KMS-11 (cell line): Measurements from ENCODE around the gene TMEM217.

Experiments
- H2AFZ ChIP-seq: fragments of 200-600 bp; sonication (generic); 2 replicates; pipeline ENCODE4 v1.6.1; 2016; ENCODE audit warnings: antibody characterized with exemption, mixed run types, low read depth
- H3K27ac ChIP-seq: fragments of 200-600 bp; sonication (generic); 2 replicates; pipeline ENCODE4 v1.6.1; 2016; ENCODE audit warnings: mild to moderate bottlenecking, mixed run types
- H3K27me3 ChIP-seq: fragments of 200-600 bp; sonication (generic); 2 replicates; pipeline ENCODE4 v1.6.1; 2017; ENCODE audit warnings: mild to moderate bottlenecking, low read depth, mixed run types, moderate library complexity; ENCODE audit not compliant: insufficient read depth
- H3K36me3 ChIP-seq: fragments of 200-600 bp; sonication (generic); 2 replicates; pipeline ENCODE4 v1.6.1; 2017; ENCODE audit warnings: mild to moderate bottlenecking, mixed run types; ENCODE audit not compliant: insufficient read depth
- H3K4me1 ChIP-seq: fragments of 200-600 bp; sonication (generic); 2 replicates; pipeline ENCODE4 v1.6.1; 2016; ENCODE audit warnings: mild to moderate bottlenecking, low read depth, mixed run types; ENCODE audit not compliant: poor library complexity, severe bottlenecking
- H3K4me2 ChIP-seq: fragments of 200-600 bp; sonication (generic); 2 replicates; pipeline ENCODE4 v1.7.0; 2016; ENCODE audit warnings: mild to moderate bottlenecking, mixed run types
- H3K4me3 ChIP-seq: fragments of 200-600 bp; sonication (generic); IDR thresholded peaks from 2 replicates; pipeline ENCODE4 v1.6.1; 2017; ENCODE audit warnings: low read depth, low read length, mixed read lengths; ENCODE audit not compliant: insufficient read depth
- H3K79me2 ChIP-seq: fragments of 200-600 bp; sonication (generic); 2 replicates; pipeline ENCODE4 v1.6.1; 2016; ENCODE audit warnings: low read depth, mixed run types; ENCODE audit not compliant: insufficient read depth
- H3K9ac ChIP-seq: fragments of 200-600 bp; sonication (generic); 2 replicates; pipeline ENCODE4 v1.6.1; 2016; ENCODE audit warnings: mild to moderate bottlenecking, mixed run types
- H4K20me1 ChIP-seq: fragments of 200-600 bp; sonication (generic); 2 replicates; pipeline ENCODE4 v1.6.1; 2016; ENCODE audit warnings: mild to moderate bottlenecking, mixed run types; ENCODE audit not compliant: insufficient read depth
- TF ChIP-seq, protein P1 (sequence below): fragments of 200-600 bp; sonication (generic); conservative IDR thresholded peaks from 2 replicates; pipeline ENCODE4 v1.6.1; 2017; ENCODE audit warnings: low read depth, mild to moderate bottlenecking, antibody characterized with exemption, low read length, moderate library complexity, mixed read lengths

Gene TMEM217

DNA sequence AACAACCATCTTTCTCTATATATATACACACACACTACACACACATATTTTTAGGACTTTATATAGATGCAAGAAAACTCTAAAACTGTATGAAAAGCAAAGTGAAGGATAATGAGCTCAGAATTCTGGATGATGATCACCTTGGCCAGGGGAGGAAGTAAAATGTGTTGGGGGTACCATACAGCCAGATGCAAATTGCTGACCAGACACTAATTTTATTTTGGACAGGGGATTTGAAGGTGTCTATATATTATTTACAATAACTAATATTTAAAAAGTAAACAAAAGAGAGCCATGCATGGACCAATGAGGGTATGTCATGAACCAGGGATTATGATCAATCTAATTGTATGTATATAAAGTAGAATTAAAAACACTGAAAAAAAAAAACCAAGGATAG is 20.2 kb downstream of the TMEM217 start:
- no peak overlapping the region for H2AFZ ChIP-seq
- no peaks in the 10 kb centered on the region for H3K79me2 ChIP-seq
- H3K4me1 ChIP-seq, result peaks cover 13% of the 10 kb centered on the region
- TF ChIP-seq, protein P1, sequence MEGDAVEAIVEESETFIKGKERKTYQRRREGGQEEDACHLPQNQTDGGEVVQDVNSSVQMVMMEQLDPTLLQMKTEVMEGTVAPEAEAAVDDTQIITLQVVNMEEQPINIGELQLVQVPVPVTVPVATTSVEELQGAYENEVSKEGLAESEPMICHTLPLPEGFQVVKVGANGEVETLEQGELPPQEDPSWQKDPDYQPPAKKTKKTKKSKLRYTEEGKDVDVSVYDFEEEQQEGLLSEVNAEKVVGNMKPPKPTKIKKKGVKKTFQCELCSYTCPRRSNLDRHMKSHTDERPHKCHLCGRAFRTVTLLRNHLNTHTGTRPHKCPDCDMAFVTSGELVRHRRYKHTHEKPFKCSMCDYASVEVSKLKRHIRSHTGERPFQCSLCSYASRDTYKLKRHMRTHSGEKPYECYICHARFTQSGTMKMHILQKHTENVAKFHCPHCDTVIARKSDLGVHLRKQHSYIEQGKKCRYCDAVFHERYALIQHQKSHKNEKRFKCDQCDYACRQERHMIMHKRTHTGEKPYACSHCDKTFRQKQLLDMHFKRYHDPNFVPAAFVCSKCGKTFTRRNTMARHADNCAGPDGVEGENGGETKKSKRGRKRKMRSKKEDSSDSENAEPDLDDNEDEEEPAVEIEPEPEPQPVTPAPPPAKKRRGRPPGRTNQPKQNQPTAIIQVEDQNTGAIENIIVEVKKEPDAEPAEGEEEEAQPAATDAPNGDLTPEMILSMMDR, result no peak
- H3K4me2 ChIP-seq, result no peak overlapping the region
- no peak overlapping the region for H3K9ac ChIP-seq
- H3K4me3 ChIP-seq, result no peak overlapping the region
- no peaks in the 10 kb centered on the region for H3K27me3 ChIP-seq
- no peaks in the 10 kb centered on the region for H3K36me3 ChIP-seq
- H3K27ac ChIP-seq, result no peak overlapping the region
- no peaks in the 10 kb centered on the region for H4K20me1 ChIP-seq

DNA sequence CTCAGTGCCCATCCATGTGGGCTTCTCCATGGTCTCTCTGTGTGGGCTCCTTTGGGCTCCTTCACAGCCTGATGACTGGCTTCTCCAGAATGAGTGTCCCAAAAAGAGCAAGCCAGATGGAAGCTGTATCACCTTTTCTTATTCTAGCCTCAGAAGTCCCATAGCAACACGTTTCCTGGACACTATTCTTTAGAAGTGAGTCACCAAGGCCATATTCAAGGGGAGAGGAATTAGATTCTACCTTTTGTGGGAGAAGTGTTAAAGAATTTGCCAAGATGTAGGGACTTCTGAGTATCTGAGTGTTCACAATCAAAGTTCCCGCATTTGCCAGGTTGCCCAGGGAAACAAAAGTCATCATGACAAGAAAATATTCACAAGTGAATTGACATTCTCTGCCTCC is 21.0 kb downstream of the TMEM217 start:
- H2AFZ ChIP-seq, result no peak overlapping the region
- TF ChIP-seq, protein P1, result no peak
- H3K9ac ChIP-seq, result no peak overlapping the region
- peaks cover 13% of the 10 kb centered on the region for H3K4me1 ChIP-seq
- no peaks in the 10 kb centered on the region for H3K36me3 ChIP-seq
- no peak overlapping the region for H3K27ac ChIP-seq
- H3K4me3 ChIP-seq, result no peak overlapping the region
- H3K79me2 ChIP-seq, result no peaks in the 10 kb centered on the region
- no peaks in the 10 kb centered on the region for H3K27me3 ChIP-seq
- H4K20me1 ChIP-seq, result no peaks in the 10 kb centered on the region
- H3K4me2 ChIP-seq, result no peak overlapping the region

DNA sequence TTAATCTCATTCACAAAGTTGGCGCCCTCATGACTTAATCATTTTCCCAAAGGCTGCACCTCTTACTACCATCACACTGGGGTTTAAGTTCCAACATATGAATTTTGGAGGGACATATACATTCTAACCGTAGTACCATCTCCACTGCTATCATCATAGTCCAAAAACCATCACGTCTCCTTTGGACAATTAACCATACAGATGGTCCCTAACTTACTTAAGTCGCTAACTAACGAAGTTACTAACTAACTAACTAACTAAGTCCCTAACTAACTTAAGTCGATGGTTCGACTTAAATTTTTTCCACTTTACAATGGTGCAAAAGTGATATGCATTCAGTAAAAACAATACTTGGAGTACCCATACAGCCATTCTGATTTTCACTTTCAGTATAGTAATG is 24.4 kb downstream of the TMEM217 start:
- H3K27ac ChIP-seq, result no peak overlapping the region
- no peak overlapping the region for H3K4me3 ChIP-seq
- H3K27me3 ChIP-seq, result no peaks in the 10 kb centered on the region
- TF ChIP-seq, protein P1, result no peak
- no peaks in the 10 kb centered on the region for H3K79me2 ChIP-seq
- H3K36me3 ChIP-seq, result no peaks in the 10 kb centered on the region
- H4K20me1 ChIP-seq, result no peaks in the 10 kb centered on the region
- H3K4me1 ChIP-seq, result no peaks in the 10 kb centered on the region
- H3K4me2 ChIP-seq, result no peak overlapping the region
- no peak overlapping the region for H2AFZ ChIP-seq
- H3K9ac ChIP-seq, result no peak overlapping the region

DNA sequence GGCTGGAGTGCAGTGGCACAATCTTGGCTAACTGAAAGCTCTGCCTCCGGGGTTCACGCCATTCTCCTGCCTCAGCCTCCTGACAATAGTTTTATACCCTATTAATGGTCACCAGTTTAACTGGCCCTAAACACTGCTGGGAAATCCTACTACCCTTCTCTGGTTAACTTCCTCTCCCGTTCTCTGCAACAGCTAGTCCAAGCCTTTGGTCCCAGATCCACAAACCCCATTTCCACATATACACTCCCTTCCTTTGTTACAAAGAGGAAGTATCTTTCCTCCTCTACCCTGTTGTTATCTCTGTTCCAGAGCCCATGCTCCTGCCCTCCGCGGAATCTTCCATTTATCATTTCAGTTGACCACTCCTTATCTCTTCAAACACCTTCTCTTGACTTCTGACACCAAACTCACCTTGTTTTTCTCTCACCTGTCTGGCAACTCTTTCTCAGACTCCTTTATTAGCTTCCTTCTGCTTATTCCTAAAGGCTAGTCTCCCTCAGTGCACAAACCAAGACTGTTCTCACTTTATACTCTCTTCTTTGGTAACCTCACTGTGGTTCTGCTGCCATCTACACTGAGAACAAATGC is 25.4 kb downstream of the TMEM217 start:
- no peaks in the 10 kb centered on the region for H3K79me2 ChIP-seq
- H2AFZ ChIP-seq, result no peak overlapping the region
- no peak overlapping the region for H3K9ac ChIP-seq
- no peaks in the 10 kb centered on the region for H3K27me3 ChIP-seq
- H3K27ac ChIP-seq, result no peak overlapping the region
- no peak overlapping the region for H3K4me3 ChIP-seq
- TF ChIP-seq, protein P1, result no peak
- no peaks in the 10 kb centered on the region for H3K4me1 ChIP-seq
- H3K4me2 ChIP-seq, result no peak overlapping the region
- no peaks in the 10 kb centered on the region for H3K36me3 ChIP-seq
- no peaks in the 10 kb centered on the region for H4K20me1 ChIP-seq
